Measurements from ENCODE around the gene ZNF740.

Gene ZNF740

GRCh38 chr12:53232646-53233461, 52.3 kb downstream of the ZNF740 start:
- DNase-seq (ENCODE audit: insufficient read length) (peak; percentile 52), FAIRE-seq (peak; percentile 17)
- TF ChIP-seq POLR2AphosphoS5 (IDR thresholded peaks at IDR 0.05; ENCODE audit: low read depth, low read length): no peak
- TF ChIP-seq TAF1 (IDR thresholded peaks at IDR 0.05; ENCODE audit: borderline replicate concordance, low read depth, low read length): no peak
- TF ChIP-seq POLR2A (IDR thresholded peaks at IDR 0.05; ENCODE audit: low read depth, low read length): no peak

- TF ChIP-seq POLR2A (IDR thresholded peaks at IDR 0.05; ENCODE audit: low read depth, low read length): no peak
- no peak for TF ChIP-seq TAF1 (IDR thresholded peaks at IDR 0.05; ENCODE audit: borderline replicate concordance, low read depth, low read length)
- no peak for TF ChIP-seq POLR2AphosphoS5 (IDR thresholded peaks at IDR 0.05; ENCODE audit: low read depth, low read length)
- DNase-seq (ENCODE audit: insufficient read length) (no peak), FAIRE-seq (no peak)
These were observed 53.2 kb downstream of the ZNF740 start for GRCh38 chr12:53233671-53234121.

- FAIRE-seq (no peak), DNase-seq (ENCODE audit: insufficient read length) (no peak)
- TF ChIP-seq POLR2A (IDR thresholded peaks at IDR 0.05; ENCODE audit: low read depth, low read length): no peak
- no peak for TF ChIP-seq TAF1 (IDR thresholded peaks at IDR 0.05; ENCODE audit: borderline replicate concordance, low read depth, low read length)
- TF ChIP-seq POLR2AphosphoS5 (IDR thresholded peaks at IDR 0.05; ENCODE audit: low read depth, low read length): no peak
These were observed 53.9 kb downstream of the ZNF740 start for GRCh38 chr12:53234271-53234914.

GRCh38 chr12:53235164-53235563, 54.6 kb downstream of the ZNF740 start:
- no peak for TF ChIP-seq POLR2AphosphoS5 (IDR thresholded peaks at IDR 0.05; ENCODE audit: low read depth, low read length)
- TF ChIP-seq TAF1 (IDR thresholded peaks at IDR 0.05; ENCODE audit: borderline replicate concordance, low read depth, low read length): no peak
- TF ChIP-seq POLR2A (IDR thresholded peaks at IDR 0.05; ENCODE audit: low read depth, low read length): no peak
- FAIRE-seq (no peak), DNase-seq (ENCODE audit: insufficient read length) (no peak)

- DNase-seq (ENCODE audit: insufficient read length) (no peak), FAIRE-seq (no peak)
- no peak for TF ChIP-seq POLR2A (IDR thresholded peaks at IDR 0.05; ENCODE audit: low read depth, low read length)
- no peak for TF ChIP-seq POLR2AphosphoS5 (IDR thresholded peaks at IDR 0.05; ENCODE audit: low read depth, low read length)
- no peak for TF ChIP-seq TAF1 (IDR thresholded peaks at IDR 0.05; ENCODE audit: borderline replicate concordance, low read depth, low read length)
These were observed 55.4 kb downstream of the ZNF740 start for GRCh38 chr12:53235742-53236442.

- DNase-seq (ENCODE audit: insufficient read length) (no peak), FAIRE-seq (peak; percentile 5)
- no peak for TF ChIP-seq POLR2A (IDR thresholded peaks at IDR 0.05; ENCODE audit: low read depth, low read length)
- no peak for TF ChIP-seq POLR2AphosphoS5 (IDR thresholded peaks at IDR 0.05; ENCODE audit: low read depth, low read length)
These were observed 56.1 kb downstream of the ZNF740 start for GRCh38 chr12:53236443-53237111.

- no peak for DNase-seq (ENCODE audit: insufficient read length)
- no peak for TF ChIP-seq TAF1 (IDR thresholded peaks at IDR 0.05; ENCODE audit: borderline replicate concordance, low read depth, low read length)
- no peak for FAIRE-seq
These were observed 59.2 kb downstream of the ZNF740 start for GRCh38 chr12:53239643-53240258.

GRCh38 chr12:53241623-53242412, 61.3 kb downstream of the ZNF740 start:
- TF ChIP-seq POLR2AphosphoS5 (IDR thresholded peaks at IDR 0.05; ENCODE audit: low read depth, low read length): no peak
- no peak for TF ChIP-seq TAF1 (IDR thresholded peaks at IDR 0.05; ENCODE audit: borderline replicate concordance, low read depth, low read length)
- TF ChIP-seq POLR2A (IDR thresholded peaks at IDR 0.05; ENCODE audit: low read depth, low read length): no peak
- FAIRE-seq (no peak), DNase-seq (ENCODE audit: insufficient read length) (no peak)

- no peak for TF ChIP-seq POLR2A (IDR thresholded peaks at IDR 0.05; ENCODE audit: low read depth, low read length)
- no peak for TF ChIP-seq POLR2AphosphoS5 (IDR thresholded peaks at IDR 0.05; ENCODE audit: low read depth, low read length)
- TF ChIP-seq TAF1 (IDR thresholded peaks at IDR 0.05; ENCODE audit: borderline replicate concordance, low read depth, low read length): no peak
- FAIRE-seq (no peak), DNase-seq (ENCODE audit: insufficient read length) (no peak)
These were observed 63.8 kb downstream of the ZNF740 start for GRCh38 chr12:53244337-53244736.

Measured in GM12892 (cell line).